ENCODE data around the gene AOAH.
"Not testable (repeated sequence)": the region's sequence is repeated elsewhere in the genome, so short reads cannot be mapped to it uniquely, and the experiment has no call there.

AOAH gene

GRCh38 chr7:36497176-36497575 lies 227.1 kb downstream of the AOAH start:
- DNase-seq, result not testable (repeated sequence)

DNA sequence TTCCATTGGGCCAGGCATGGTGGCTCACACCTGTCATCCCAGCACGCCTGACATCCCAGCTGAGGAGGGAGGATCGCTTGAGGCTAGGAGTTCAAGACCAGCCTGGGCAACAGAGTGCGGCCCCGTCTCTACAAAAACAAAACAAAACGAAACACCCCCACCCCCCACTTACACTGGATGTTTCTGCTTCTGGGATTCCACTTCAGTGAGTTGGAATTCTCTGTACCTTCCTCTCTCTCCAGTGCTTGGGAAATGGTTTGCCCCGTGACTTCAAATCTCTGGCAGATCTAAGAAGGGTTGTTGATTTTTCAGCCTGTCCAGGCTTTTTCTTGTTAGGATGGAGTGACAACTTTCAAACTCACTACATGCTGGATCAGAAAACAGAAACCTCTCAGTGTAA lies 227.7 kb downstream of the AOAH start:
- no peak for DNase-seq

- no peak for DNase-seq
These were observed 233.0 kb downstream of the AOAH start for GRCh38 chr7:36491317-36491716.

GRCh38 chr7:36490419-36490830 lies 233.9 kb downstream of the AOAH start:
- no peak for DNase-seq

GRCh38 chr7:36488672-36489071 lies 235.6 kb downstream of the AOAH start:
- not testable (repeated sequence) for DNase-seq

- DNase-seq, result peak; percentile 57
These were observed 236.4 kb downstream of the AOAH start for GRCh38 chr7:36487756-36488336.

- no peak for DNase-seq
These were observed 238.0 kb downstream of the AOAH start for GRCh38 chr7:36486336-36486735.

DNA sequence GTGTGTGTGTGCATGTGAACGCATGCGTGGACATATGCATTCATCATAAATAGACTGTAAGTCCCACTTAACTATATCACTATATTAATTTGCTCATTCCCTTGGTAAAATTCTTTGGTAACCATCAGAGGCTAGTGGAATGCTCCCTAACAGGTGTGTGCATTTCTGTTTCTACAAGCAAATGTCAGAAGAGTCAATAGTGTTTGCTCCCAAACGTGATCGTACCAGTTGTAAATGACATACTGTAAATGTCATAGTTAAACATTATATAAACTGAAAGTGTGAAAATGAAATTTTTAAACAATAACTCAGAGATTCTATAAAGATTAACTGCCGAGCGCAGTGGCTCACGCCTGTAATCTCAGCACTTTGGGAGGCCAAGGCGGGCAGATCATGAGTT lies 240.0 kb downstream of the AOAH start:
- DNase-seq, result no peak

DNA sequence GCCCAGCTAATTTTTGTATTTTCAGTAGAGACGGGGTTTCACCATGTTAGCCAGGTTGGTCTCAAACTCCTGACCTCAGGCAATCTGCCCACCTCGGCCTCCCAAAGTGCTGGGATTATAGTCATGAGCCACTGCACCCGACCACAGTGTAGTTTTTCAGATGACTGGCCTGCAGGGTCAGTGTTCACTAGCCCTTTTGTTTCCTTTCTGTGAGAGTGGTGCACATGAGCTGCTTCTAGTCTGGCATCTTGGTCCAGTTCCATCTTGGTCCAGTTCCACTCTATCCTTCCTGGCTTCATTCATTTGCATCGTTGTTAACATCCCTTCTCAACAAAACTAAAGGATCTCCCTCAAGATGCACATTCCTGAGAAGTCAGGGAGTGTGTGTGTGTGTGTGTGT lies 240.4 kb downstream of the AOAH start:
- DNase-seq, result not testable (repeated sequence)

GRCh38 chr7:36478745-36479144 lies 245.5 kb downstream of the AOAH start:
- no peak for DNase-seq

GRCh38 chr7:36475381-36475780 lies 248.9 kb downstream of the AOAH start:
- no peak for DNase-seq

- DNase-seq, result no peak
These were observed 249.3 kb downstream of the AOAH start for GRCh38 chr7:36475011-36475342.

DNA sequence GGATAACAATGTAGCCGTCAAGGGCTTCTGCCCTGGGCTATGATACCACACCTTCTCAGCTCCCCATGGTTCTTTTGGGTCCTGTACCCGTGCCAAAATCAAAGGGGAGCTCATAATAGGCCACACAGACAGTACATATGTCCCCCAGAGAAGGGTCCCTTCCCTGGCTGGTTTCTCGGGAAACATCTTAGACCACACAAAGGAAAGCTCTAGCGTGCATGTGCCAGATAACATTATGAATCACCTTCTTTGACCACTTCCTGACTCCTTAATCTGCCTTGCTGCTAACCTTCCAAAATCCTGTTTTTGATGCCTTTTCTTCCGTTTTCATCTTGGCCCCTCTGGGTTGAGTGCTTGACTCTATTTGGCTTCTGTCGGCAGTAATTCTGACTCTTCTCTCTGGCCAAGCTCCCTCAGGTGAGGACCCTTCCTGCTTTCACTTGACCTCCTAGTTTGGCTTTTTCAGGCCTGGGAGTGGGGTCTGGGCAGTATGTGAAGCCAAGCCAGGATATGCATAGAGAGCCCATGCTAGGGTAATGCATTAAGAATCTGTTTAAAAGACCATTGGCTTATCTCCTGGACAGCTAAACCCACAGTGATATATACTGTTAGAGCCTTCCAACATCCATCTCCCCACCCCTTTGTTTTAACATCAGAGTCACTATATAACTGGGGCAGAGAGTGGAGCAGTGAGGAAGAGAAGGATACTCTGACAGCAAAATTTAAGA lies 249.8 kb downstream of the AOAH start:
- DNase-seq, result no peak

- peak; percentile 8 for DNase-seq
These were observed 250.6 kb downstream of the AOAH start for GRCh38 chr7:36473454-36474282.

DNA sequence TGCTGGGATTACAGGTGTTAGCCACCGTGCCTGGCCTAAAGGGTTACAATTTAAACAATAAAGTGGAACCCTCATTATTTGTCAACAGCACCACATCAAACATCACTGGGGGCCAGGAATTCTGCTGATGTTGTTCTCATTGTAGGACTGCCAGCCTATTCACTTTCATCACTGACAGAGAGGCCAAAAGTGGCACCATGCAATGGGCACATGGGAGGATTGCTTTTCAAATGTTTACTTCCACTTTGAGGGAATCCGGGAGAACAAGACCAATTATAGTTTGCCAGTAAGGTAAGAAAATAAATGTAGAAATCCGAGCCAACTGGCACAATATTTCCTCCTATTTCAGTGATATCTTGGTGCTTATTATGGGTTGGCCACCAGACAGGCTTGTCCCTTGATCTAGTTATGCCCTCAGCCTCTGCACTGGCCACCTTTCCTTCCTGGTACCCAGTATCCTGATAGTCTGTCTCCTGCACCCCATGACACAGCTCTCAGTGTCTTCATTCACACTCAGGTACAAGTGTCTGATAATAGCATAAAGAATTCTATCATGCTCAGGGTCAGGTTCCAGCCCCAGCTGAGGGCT lies 252.1 kb downstream of the AOAH start:
- DNase-seq, result no peak

- DNase-seq, result no peak
These were observed 255.1 kb downstream of the AOAH start for GRCh38 chr7:36469236-36469635.

GRCh38 chr7:36468370-36469101 lies 255.8 kb downstream of the AOAH start:
- DNase-seq, result no peak

DNA sequence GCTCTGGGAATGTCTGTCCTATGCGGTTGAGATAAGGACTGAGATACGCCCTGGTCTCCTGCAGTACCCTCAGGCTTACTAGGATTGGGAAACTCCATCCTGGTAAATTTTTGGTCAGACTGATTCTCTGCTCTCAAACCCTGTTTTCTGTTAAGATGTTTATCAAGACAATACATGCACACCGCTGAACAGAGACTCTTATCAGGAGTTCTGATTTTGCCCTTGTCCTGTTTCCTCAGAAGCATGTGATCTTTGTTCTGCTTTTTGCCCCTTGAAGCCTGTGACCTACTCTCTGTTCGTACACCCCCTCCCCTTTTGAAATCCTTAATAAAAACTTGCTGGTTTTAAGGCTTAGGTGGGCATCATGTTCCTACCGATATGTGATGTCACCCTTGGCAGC lies 258.3 kb downstream of the AOAH start:
- DNase-seq, result not testable (repeated sequence)

GRCh38 chr7:36464271-36464670 lies 260.0 kb downstream of the AOAH start:
- DNase-seq, result no peak
